Neuron (in vitro differentiated cells): ENCODE data around the gene CCDC89.
"Not testable (repeated sequence)": the region's sequence is repeated elsewhere in the genome, so short reads cannot be mapped to it uniquely, and the experiment has no call there.

ENCODE experiments used
- H2AFZ ChIP-seq: one replicate; pipeline ENCODE4 v1.6.1; 2013; ENCODE audit warnings: low read depth, mild to moderate bottlenecking, inconsistent platforms, low read length, moderate library complexity
- H3K27me3 ChIP-seq: one replicate; pipeline ENCODE4 v1.6.1; 2013; ENCODE audit warnings: low read length; ENCODE audit not compliant: insufficient read depth
- H3K36me3 ChIP-seq: one replicate; pipeline ENCODE4 v1.6.1; 2013; ENCODE audit warnings: low read length; ENCODE audit not compliant: insufficient read depth
- H3K4me1 ChIP-seq: one replicate; pipeline ENCODE4 v1.6.1; 2013; ENCODE audit warnings: low read length; ENCODE audit not compliant: insufficient read depth
- H3K4me3 ChIP-seq: 2 replicates; pipeline ENCODE4 v1.5.1; 2013; ENCODE audit warnings: mild to moderate bottlenecking, low read length, moderate library complexity
- H3K9me3 ChIP-seq: one replicate; pipeline ENCODE4 v1.6.1; 2013; ENCODE audit warnings: low read length

The CCDC89 gene

DNA sequence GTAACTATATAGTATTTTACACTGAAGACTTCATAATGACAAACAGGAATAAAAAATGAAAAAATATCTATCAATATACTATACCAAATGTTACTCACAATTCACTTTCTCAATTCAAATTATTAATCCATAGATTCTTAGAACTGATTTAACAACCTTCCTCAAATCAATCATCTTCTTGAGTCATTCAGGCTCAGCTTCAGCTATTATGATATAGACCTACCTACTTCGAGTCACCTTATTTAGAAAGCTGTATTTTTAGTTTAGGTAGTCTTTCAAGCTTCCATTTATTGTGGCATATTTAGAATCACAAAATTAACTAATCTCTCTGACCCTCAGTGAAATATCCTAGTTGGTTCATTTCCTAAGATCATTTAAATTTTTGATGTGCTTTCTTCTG lies 29.2 kb downstream of the CCDC89 start:
- H3K9me3 ChIP-seq = no peaks in the 10 kb centered on the region
- H3K36me3 ChIP-seq = peaks cover 73% of the 10 kb centered on the region
- no peak overlapping the region for H3K4me3 ChIP-seq
- H3K27me3 ChIP-seq = no peaks in the 10 kb centered on the region
- H3K4me1 ChIP-seq = peaks cover 26% of the 10 kb centered on the region
- H2AFZ ChIP-seq = no peak overlapping the region

DNA sequence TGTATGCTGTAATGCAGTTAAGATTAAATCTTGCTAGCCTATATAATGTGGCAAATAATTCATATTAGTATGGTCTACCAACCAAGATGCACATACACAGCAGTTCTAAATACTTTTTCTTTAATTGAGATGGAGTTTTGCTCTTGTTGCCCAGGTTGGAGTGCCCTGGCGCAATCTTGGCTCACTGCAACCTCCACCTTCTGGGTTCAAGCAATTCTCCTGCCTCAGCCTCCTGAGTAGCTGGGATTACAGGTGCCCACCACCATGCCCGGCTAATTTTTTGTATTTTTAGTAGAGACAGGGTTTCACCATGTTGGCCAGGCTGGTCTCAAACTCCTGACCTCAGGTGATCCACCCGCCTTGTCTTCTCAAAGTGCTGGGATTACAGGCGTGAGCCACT lies 31.7 kb downstream of the CCDC89 start:
- H3K9me3 ChIP-seq = not testable (repeated sequence)
- peaks cover 61% of the 10 kb centered on the region for H3K36me3 ChIP-seq

DNA sequence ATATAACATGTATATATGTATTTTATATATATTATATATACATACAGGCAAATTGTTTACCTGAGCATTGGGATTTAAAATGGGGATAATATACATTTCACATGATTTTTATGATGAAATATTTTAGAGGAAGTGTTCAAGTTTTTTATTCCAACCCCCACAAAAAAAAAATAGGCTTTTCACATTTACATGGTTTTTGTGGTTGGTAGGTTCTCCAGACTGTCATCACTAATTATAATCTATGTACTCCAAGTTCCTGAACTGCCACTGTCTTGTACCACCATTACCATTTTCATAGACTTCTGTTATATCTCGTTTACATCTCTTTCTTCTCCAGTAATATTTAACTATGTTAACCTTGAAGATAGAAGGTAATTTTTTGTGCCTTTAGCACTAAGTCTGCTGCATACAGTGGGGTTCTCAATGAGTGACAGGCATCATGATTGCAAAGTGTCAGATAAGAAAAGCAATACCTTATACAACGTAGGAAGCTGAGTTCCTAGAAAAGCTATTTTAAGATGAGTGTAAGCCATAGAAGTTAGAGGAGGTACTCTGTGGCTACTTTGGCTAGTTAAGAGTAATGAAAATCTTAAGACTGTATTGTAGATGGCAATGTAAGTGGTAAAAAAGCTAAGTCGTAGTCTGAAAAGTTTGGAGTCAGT lies 33.1 kb downstream of the CCDC89 start:
- H3K36me3 ChIP-seq = peaks cover 47% of the 10 kb centered on the region
- H3K9me3 ChIP-seq = no peaks in the 10 kb centered on the region
- no peaks in the 10 kb centered on the region for H3K27me3 ChIP-seq
- peaks cover 10% of the 10 kb centered on the region for H3K4me1 ChIP-seq
- H2AFZ ChIP-seq = no peak overlapping the region
- H3K4me3 ChIP-seq = no peak overlapping the region

More for the DNA sequence above, 31.7 kb downstream of the CCDC89 start:
- not testable (repeated sequence) for H2AFZ ChIP-seq, H3K4me1 ChIP-seq, H3K4me3 ChIP-seq, H3K27me3 ChIP-seq

DNA sequence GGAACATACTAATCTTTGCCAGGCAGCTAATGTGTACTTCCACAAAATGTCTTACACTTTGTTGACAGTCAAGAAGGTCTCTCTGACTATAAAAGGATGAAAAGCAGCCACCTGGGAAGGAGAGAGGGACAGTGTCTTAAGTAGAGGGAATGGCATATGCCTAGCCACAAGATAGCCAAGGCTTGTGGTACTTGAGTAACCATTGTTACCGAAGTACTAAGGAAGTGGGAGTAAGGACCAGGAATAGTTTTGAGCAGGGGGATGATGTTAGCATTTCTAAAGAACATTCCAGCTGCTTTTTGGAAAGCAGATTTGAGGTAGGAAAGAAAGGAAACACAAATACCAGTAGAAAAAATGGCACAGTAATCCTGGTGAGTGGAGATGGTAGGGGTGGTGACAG lies 34.9 kb downstream of the CCDC89 start:
- Histone ChIP-seq H3K27me3 (no peaks in the 10 kb centered on the region), H3K36me3 (peaks cover 30% of the 10 kb centered on the region), H3K9me3 (no peaks in the 10 kb centered on the region), H3K4me3 (no peak overlapping the region), H2AFZ (no peak overlapping the region), H3K4me1 (peaks cover 16% of the 10 kb centered on the region)

DNA sequence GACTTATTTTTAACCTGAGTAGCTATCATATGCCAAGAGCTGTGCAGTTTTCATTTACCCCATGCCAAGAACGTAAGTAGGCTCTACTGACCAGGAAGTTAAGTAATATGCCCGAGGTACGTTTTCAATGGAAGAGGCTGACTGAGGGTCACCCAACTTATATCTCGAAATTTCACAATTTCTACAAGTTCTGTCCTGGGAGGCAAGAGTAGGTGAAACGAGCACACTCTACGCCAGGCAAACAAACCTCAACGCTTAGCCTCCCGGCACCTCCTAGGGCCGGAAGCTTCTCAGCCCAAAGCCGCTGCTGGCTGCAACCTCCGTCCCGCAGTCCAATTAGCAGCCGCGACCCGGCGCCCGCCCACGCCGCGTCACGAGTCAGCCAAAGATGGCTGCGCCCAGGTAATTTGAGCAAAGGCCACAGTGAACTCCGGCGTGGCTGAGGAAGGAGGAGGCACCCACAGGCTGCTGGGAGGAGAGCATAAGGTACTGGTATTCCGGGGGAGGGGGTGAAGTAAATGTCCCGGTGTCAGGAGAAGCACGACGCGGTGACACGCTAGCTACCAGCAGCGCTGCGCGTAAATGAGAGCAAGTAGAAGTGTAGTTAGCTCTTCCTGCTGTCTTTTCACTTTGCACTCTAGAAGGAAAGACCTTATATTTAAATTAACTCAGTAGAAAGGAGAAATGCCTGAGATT lies 38.2 kb downstream of the CCDC89 start, which contains the start of gene TMEM126A:
Gene TMEM126A (plus strand): TSS at position 364 of the 696 bp plus-strand sequence. CDS start 2,289 bp downstream, outside the sequence.
- no peaks in the 10 kb centered on the region for H3K9me3 ChIP-seq
- peaks cover 16% of the 10 kb centered on the region for H3K4me1 ChIP-seq
- peaks cover 11% of the 10 kb centered on the region for H3K36me3 ChIP-seq
- no peaks in the 10 kb centered on the region for H3K27me3 ChIP-seq
- peak within 1 kb of the TSS; percentile 89 for H3K4me3 ChIP-seq
- peak within 1 kb of the TSS; percentile 50 for H2AFZ ChIP-seq

DNA sequence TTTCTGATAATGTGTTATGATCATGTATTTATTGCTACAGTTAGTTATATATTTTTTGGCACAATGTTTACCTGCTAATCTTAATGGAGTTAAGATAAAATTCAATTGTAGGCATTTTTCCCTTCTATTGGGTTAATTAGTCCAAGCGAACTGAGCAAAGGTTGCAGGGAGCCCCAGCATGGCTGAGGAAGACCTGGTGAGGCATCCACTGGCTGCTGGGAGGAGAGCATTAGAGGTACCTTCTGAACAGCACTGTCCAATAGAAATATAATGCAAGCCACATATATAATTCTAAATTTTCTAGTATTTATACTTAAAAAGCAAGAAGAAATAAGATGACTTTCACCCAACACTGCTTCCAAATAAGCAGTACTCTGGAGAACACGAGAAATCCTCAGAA lies 38.9 kb downstream of the CCDC89 start:
- H3K9me3 ChIP-seq = no peaks in the 10 kb centered on the region
- H3K4me3 ChIP-seq = peak overlapping the region; percentile 89
- peaks cover 16% of the 10 kb centered on the region for H3K4me1 ChIP-seq
- H2AFZ ChIP-seq = peak overlapping the region; percentile 50
- peaks cover 11% of the 10 kb centered on the region for H3K36me3 ChIP-seq
- no peaks in the 10 kb centered on the region for H3K27me3 ChIP-seq

DNA sequence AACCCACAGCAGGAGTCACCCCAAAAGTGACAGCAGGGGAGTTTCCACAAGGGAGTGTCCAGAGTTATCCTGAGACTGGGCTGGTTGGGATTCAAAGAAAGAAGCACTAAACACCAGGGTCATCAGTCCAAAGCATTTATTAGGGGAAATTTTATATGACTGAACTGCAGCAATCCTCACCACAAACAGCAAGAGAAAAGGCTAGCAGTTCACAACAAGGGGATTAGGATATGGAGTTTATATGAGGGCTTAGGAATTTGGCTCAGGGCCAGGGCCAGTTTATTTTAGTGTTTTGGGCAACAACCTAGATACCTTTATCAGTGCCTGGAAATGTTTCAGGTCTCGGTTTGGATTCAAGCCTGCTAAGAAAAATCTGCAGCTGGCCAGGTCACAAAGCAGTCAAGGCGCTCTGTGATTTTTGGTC lies 42.8 kb downstream of the CCDC89 start:
- Histone ChIP-seq H3K4me3 (no peak overlapping the region), H3K36me3 (peaks cover 9% of the 10 kb centered on the region), H2AFZ (no peak overlapping the region), H3K9me3 (no peaks in the 10 kb centered on the region), H3K4me1 (peaks cover 6% of the 10 kb centered on the region), H3K27me3 (no peaks in the 10 kb centered on the region)

DNA sequence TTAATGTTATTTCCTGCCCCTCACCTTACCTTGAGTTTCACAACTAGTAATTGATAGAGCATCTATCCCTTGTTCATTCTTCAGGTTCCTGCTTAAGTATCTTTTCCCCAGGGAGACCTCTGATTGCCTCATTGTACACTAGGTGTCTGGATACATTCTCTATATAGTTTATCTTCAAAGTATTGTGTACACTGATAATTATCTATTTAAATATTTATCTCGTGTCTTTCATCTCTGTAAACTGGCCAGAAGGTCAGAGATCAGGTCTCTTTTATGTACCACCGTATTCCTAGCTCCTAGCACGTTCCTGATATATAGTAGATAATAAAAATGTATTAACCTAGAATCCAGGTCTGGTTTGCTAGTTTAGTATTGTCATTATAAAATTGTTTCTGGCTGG lies 51.2 kb downstream of the CCDC89 start:
- H3K27me3 ChIP-seq = no peaks in the 10 kb centered on the region
- H2AFZ ChIP-seq = no peak overlapping the region
- H3K4me1 ChIP-seq = no peaks in the 10 kb centered on the region
- H3K4me3 ChIP-seq = no peak overlapping the region
- no peaks in the 10 kb centered on the region for H3K9me3 ChIP-seq
- peaks cover 51% of the 10 kb centered on the region for H3K36me3 ChIP-seq
